ENCODE measurements around the gene CDKN1C.

DNA sequence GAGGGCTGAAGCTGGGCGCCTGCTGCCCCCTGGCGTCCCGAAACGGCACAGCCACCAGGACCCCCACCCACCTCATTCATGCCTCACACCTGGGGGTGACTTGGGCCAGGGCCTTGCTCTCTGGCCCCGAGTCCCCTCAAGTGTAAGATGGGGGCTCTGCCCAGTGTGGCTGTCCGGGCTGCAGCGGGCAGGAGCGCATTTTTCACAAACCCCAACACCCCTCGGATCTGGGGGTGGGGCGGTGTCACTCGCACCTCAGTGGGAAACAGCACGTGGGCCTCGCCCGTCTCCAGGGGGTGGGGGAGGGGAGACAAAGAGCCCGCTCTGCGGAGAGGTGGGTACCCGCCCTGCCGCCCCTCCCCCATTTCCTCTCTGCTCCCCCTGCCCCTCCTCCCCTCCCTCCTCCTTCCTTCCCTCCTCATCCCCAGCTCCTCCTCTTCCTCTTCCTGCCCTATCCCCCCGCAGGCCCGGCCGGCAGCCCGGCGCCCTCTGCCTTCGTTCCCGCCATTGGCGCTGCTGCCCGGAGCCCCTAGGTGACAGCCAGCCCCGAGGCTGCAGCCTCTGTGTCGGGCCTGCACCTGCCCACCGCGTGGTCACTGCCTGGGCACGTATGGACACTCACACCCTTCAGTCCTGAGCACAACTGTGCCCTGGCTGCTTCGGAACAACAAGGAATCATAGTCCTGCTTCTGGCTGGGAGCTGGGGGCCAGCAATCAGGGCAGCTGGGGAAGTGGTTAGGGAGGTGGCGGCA is 6.8 kb upstream of the CDKN1C start:
- TF ChIP-seq, protein P1, sequence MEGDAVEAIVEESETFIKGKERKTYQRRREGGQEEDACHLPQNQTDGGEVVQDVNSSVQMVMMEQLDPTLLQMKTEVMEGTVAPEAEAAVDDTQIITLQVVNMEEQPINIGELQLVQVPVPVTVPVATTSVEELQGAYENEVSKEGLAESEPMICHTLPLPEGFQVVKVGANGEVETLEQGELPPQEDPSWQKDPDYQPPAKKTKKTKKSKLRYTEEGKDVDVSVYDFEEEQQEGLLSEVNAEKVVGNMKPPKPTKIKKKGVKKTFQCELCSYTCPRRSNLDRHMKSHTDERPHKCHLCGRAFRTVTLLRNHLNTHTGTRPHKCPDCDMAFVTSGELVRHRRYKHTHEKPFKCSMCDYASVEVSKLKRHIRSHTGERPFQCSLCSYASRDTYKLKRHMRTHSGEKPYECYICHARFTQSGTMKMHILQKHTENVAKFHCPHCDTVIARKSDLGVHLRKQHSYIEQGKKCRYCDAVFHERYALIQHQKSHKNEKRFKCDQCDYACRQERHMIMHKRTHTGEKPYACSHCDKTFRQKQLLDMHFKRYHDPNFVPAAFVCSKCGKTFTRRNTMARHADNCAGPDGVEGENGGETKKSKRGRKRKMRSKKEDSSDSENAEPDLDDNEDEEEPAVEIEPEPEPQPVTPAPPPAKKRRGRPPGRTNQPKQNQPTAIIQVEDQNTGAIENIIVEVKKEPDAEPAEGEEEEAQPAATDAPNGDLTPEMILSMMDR (IDR thresholded peaks at IDR 0.05; ENCODE audit: poor library complexity, severe bottlenecking) = peak; percentile 98
- no peak for TF ChIP-seq MXI1 (conservative IDR thresholded peaks at IDR 0.05; ENCODE audit: poor library complexity, severe bottlenecking)

Measured in neural cell (in vitro differentiated cells).